HCT116 (cell line): ENCODE measurements around the gene YIPF1. TPM values are rescaled to one million over a fixed set of nuclear protein-coding genes. Genes with fewer than 3 reads are reported as not detected.

ENCODE experiments used
- ATAC-seq: fragments of 200-7000 bp; cut with Tn5 transposase; 2 replicates; pipeline ENCODE4 v1.9.1; 2020; ENCODE audit warnings: mild to moderate bottlenecking, moderate library complexity
- BruUV-seq: library from RNA; stranded (reverse); fragments of 400-500 nt; replicated peaks from 2 replicates; lab custom pipeline; 2021; lab: Mats Ljungman, UMichigan
- CTCF ChIA-PET: fragments of 300-600 bp; sonication (Branson Sonifier 250); formaldehyde crosslinking; loops from one replicate; lab custom pipeline; 2021; ENCODE audit warnings: antibody characterized with exemption; lab: Charles Lee
- POLR2A ChIA-PET: fragments of 300-600, 350-600 bp; sonication (Branson Sonifier 250); formaldehyde crosslinking; loops from one replicate; lab custom pipeline; 2021; ENCODE audit warnings: antibody characterized with exemption; lab: Charles Lee
- RAD21 ChIA-PET, 2 experiments: fragments of 300-600 bp; sonication (Branson Sonifier 250); formaldehyde crosslinking; loops; one replicate each; lab custom pipeline; 2023; ENCODE audit warnings: low total read pairs in 2 of 2; ENCODE audit not compliant: uncharacterized antibody in 2 of 2, unreplicated experiment in 2 of 2, low non-redundant PET in 1 of 2; lab: Charles Lee
- DNase-seq: peaks from one replicate; pipeline ENCODE4 v3.0.0-alpha.2; 2010; ENCODE audit warnings: low read depth, low spot score
- H2AFZ ChIP-seq: fragments of 200-600 bp; shearing (Covaris generic), sonication (generic); 2 replicates; pipeline ENCODE4 v1.6.1; 2017; ENCODE audit warnings: low read depth, mixed run types, mixed read lengths, antibody characterized with exemption, low read length; ENCODE audit not compliant: poor library complexity, severe bottlenecking
- H3K27ac ChIP-seq: 2 replicates; pipeline ENCODE4 v1.5.1; 2012; ENCODE audit warnings: low read depth, low read length
- H3K27me3 ChIP-seq: fragments of 200-600 bp; sonication (generic); 2 replicates; pipeline ENCODE4 v1.6.1; 2016; ENCODE audit warnings: mixed run types, low read length, mixed read lengths; ENCODE audit not compliant: insufficient read depth
- H3K36me3 ChIP-seq, 2 experiments: fragments of 200-500 bp in 1 of 2; fragments of 200-600 bp in 1 of 2; sonication (Bioruptor generic) in 1 of 2; sonication (generic) in 1 of 2; 2 replicates each; pipeline versions ENCODE4 v1.5.1 to v1.6.1; 2014 to 2016; ENCODE audit warnings: low read length in 2 of 2, inconsistent platforms in 1 of 2, mixed read lengths in 1 of 2, mixed run types in 1 of 2; ENCODE audit not compliant: insufficient read depth in 2 of 2, control insufficient read depth in 1 of 2
- H3K4me1 ChIP-seq, 2 experiments: fragments of 200-600 bp in 1 of 2; sonication (generic) in 1 of 2; 2 replicates each; pipeline versions ENCODE4 v1.5.1 to v1.6.1; 2012 to 2017; ENCODE audit warnings: low read length in 2 of 2, inconsistent platforms in 1 of 2, mild to moderate bottlenecking in 1 of 2, mixed read lengths in 1 of 2, mixed run types in 1 of 2, moderate library complexity in 1 of 2; ENCODE audit not compliant: insufficient read depth in 2 of 2, control insufficient read depth in 1 of 2
- H3K4me2 ChIP-seq: fragments of 200-600 bp; sonication (generic); 2 replicates; pipeline ENCODE4 v1.6.1; 2017; ENCODE audit warnings: mixed run types, low read length, mixed read lengths
- H3K4me3 ChIP-seq, 2 experiments: fragments of 200-600 bp in 1 of 2; sonication (generic) in 1 of 2; replicated peaks in 1 of 2; 2 replicates each; pipeline ENCODE4 v1.5.1; 2011 to 2016; ENCODE audit warnings: low read length in 2 of 2, control low read depth in 1 of 2, low read depth in 1 of 2, mild to moderate bottlenecking in 1 of 2, mixed read lengths in 1 of 2, mixed run types in 1 of 2
- H3K79me2 ChIP-seq: fragments of 200-600 bp; sonication (generic); 2 replicates; pipeline ENCODE4 v1.6.1; 2017; ENCODE audit warnings: mild to moderate bottlenecking, mixed run types, low read length, moderate library complexity, mixed read lengths; ENCODE audit not compliant: insufficient read depth
- H3K9ac ChIP-seq: fragments of 200-600 bp; sonication (generic); 2 replicates; pipeline ENCODE4 v1.6.1; 2016; ENCODE audit warnings: low read length, mixed read lengths
- H3K9me2 ChIP-seq: fragments of 200-600 bp; sonication (generic), shearing (Covaris generic); 2 replicates; pipeline ENCODE4 v1.6.1; 2017; ENCODE audit warnings: mixed run types, mild to moderate bottlenecking, moderate library complexity; ENCODE audit not compliant: insufficient read depth
- H3K9me3 ChIP-seq, 2 experiments: fragments of 200-500 bp in 1 of 2; fragments of 200-600 bp in 1 of 2; sonication (Bioruptor generic) in 1 of 2; sonication (generic) in 1 of 2; 2 replicates each; pipeline ENCODE4 v1.6.1; 2014 to 2017; ENCODE audit warnings: low read length in 2 of 2, mixed read lengths in 2 of 2, inconsistent platforms in 1 of 2, low read depth in 1 of 2, mild to moderate bottlenecking in 1 of 2, mixed run types in 1 of 2, moderate library complexity in 1 of 2; ENCODE audit not compliant: control insufficient read depth in 1 of 2, insufficient read depth in 1 of 2
- H4K20me1 ChIP-seq: fragments of 200-600 bp; sonication (generic), shearing (Covaris generic); 2 replicates; pipeline ENCODE4 v1.6.1; 2017; ENCODE audit warnings: mixed run types, mild to moderate bottlenecking, moderate library complexity; ENCODE audit not compliant: insufficient read depth
- ATF3 ChIP-seq: IDR thresholded peaks from 2 replicates; pipeline ENCODE4 v1.6.1; 2012
- CEBPB ChIP-seq: IDR thresholded peaks from 2 replicates; pipeline ENCODE4 v1.6.1; 2012; ENCODE audit warnings: low read depth
- CTCF ChIP-seq, 3 experiments: fragments of 200-600 bp in 1 of 3; sonication (generic) in 1 of 3; IDR thresholded peaks in 2 of 3; conservative IDR thresholded peaks in 1 of 3; 2 replicates each; pipeline ENCODE4 v1.5.1; 2012 to 2017; ENCODE audit warnings: low read depth in 2 of 3, low read length in 2 of 3, antibody characterized with exemption in 1 of 3, borderline replicate concordance in 1 of 3, control low read depth in 1 of 3, mild to moderate bottlenecking in 1 of 3, mixed read lengths in 1 of 3, mixed run types in 1 of 3, moderate library complexity in 1 of 3; ENCODE audit not compliant: insufficient read depth in 1 of 3
- EGR1 ChIP-seq: IDR thresholded peaks from 2 replicates; pipeline ENCODE4 v1.6.1; 2012; ENCODE audit warnings: low read depth
- ELF1 ChIP-seq: IDR thresholded peaks from 2 replicates; pipeline ENCODE4 v1.6.1; 2012; ENCODE audit warnings: low read depth, borderline replicate concordance
- EZH2 ChIP-seq: fragments of 200-600 bp; sonication (generic); IDR thresholded peaks from 2 replicates; pipeline ENCODE4 v1.6.1; 2017; ENCODE audit warnings: antibody characterized with exemption, mixed run types
- FOSL1 ChIP-seq: IDR thresholded peaks from 2 replicates; pipeline ENCODE4 v1.6.1; 2012; ENCODE audit warnings: low read depth
- JUND ChIP-seq: IDR thresholded peaks from 2 replicates; pipeline ENCODE4 v1.6.1; 2012
- MAX ChIP-seq: IDR thresholded peaks from 2 replicates; pipeline ENCODE4 v1.6.1; 2012
- POLR2A ChIP-seq: IDR thresholded peaks from 2 replicates; pipeline ENCODE4 v1.7.0; 2011; ENCODE audit warnings: borderline replicate concordance; ENCODE audit not compliant: insufficient read depth, insufficient read length; ENCODE audit errors: extremely low read depth
- RAD21 ChIP-seq: IDR thresholded peaks from 2 replicates; pipeline ENCODE4 v1.6.1; 2012; ENCODE audit warnings: low read depth, mild to moderate bottlenecking
- SIN3A ChIP-seq: IDR thresholded peaks from 2 replicates; pipeline ENCODE4 v1.6.1; 2012; ENCODE audit warnings: low read depth
- SP1 ChIP-seq: IDR thresholded peaks from 2 replicates; pipeline ENCODE4 v1.6.1; 2012; ENCODE audit warnings: low read depth
- SRF ChIP-seq: IDR thresholded peaks from 2 replicates; pipeline ENCODE4 v1.6.1; 2012; ENCODE audit warnings: low read depth
- TCF7L2 ChIP-seq: IDR thresholded peaks from 2 replicates; pipeline ENCODE4 v1.7.0; 2011; ENCODE audit warnings: borderline replicate concordance, inconsistent platforms; ENCODE audit not compliant: insufficient read depth, insufficient read length; ENCODE audit errors: extremely low read depth
- ZBTB33 ChIP-seq: IDR thresholded peaks from 2 replicates; pipeline ENCODE4 v1.6.1; 2011; ENCODE audit warnings: mild to moderate bottlenecking, low read length, moderate library complexity; ENCODE audit not compliant: insufficient replicate concordance; ENCODE audit errors: extremely low read depth
- ZFX ChIP-seq: fragments of 450-650 bp; IDR thresholded peaks from 2 replicates; pipeline ENCODE4 v1.6.1; 2017
- ZNF274 ChIP-seq: fragments of 200-500 bp; sonication (Bioruptor generic); IDR thresholded peaks from 2 replicates; pipeline ENCODE4 v1.6.1; 2014; ENCODE audit warnings: mild to moderate bottlenecking, low read depth, low read length, inconsistent platforms
- intact Hi-C: fragments of 100-400 bp; cut with micrococcal nuclease; formaldehyde crosslinking; loops from 2 replicates; pipeline ENCODE4 v1.10.0; 2022
- total RNA-seq: library from RNA; stranded (reverse); gene quantifications from one replicate; pipeline ENCODE4 v1.2.1, GENCODE V29; 2021; ENCODE audit not compliant: unreplicated experiment

YIPF1 gene
- total RNA-seq, 1 experiment from 2014 or later: 16.4 TPM

GRCh38 chr1:53833393-53833792 lies 56.2 kb downstream of the YIPF1 start:
- Histone ChIP-seq H3K4me3 (no peak overlapping the region), H2AFZ (no peak overlapping the region), H3K36me3 (peaks cover 5 to 17% of the 10 kb centered on the region in 2 experiments; a peak in 3 of 4 replicates), H3K4me2 (no peak overlapping the region), H3K4me1 (peaks cover 0 to 8% of the 10 kb centered on the region in 2 experiments; a peak in 3 of 4 replicates), H4K20me1 (peaks cover 11% of the 10 kb centered on the region; the same call in 1 of the 2 replicates), H3K27me3 (no peaks in the 10 kb centered on the region), H3K79me2 (peaks cover 86% of the 10 kb centered on the region), H3K9me2 (no peaks in the 10 kb centered on the region), H3K9me3 (no peaks in the 10 kb centered on the region), H3K27ac (no peak overlapping the region), H3K9ac (no peak overlapping the region)
- no peak for TF ChIP-seq ZBTB33
- no peak for TF ChIP-seq FOSL1
- TF ChIP-seq ATF3: no peak
- TF ChIP-seq SRF: no peak
- TF ChIP-seq RAD21: no peak
- TF ChIP-seq ZNF274: no peak
- no peak for TF ChIP-seq TCF7L2
- TF ChIP-seq SP1: no peak
- no peak for TF ChIP-seq EGR1
- TF ChIP-seq ELF1: no peak
- TF ChIP-seq EZH2: no peak
- no peak for TF ChIP-seq POLR2A
- TF ChIP-seq CTCF (IDR thresholded peaks at IDR 0.05 in 2 of 3, conservative IDR thresholded peaks at IDR 0.05 in 1 of 3; ENCODE audit: borderline replicate concordance in 1 of 3, insufficient read depth in 1 of 3, low read depth in 2 of 3, low read length in 2 of 3): no peak
- no peak for TF ChIP-seq CEBPB
- TF ChIP-seq JUND: no peak
- TF ChIP-seq MAX: no peak
- no peak for TF ChIP-seq ZFX
- TF ChIP-seq SIN3A: no peak
- RAD21 ChIA-PET: no interaction called here
- no peak for ATAC-seq
- DNase-seq: no peak
- POLR2A ChIA-PET: no interaction called here
- BruUV-seq: no TSS peak
- CTCF ChIA-PET: no interaction called here
- intact Hi-C loops: no loop called here
